ENCODE measurements around the gene UBA3. TPM values are rescaled to one million over a fixed set of nuclear protein-coding genes. Genes with fewer than 3 reads are reported as not detected.

The UBA3 gene
- total RNA-seq, 4 donors from 2014 or later = 39.1 to 78.8 (median 42.6) TPM

GRCh38 chr3:69079269-69080159, 651 bp downstream of the UBA3 start:
- no peak for DNase-seq (ENCODE audit: low spot score)
- TF ChIP-seq, protein P1, sequence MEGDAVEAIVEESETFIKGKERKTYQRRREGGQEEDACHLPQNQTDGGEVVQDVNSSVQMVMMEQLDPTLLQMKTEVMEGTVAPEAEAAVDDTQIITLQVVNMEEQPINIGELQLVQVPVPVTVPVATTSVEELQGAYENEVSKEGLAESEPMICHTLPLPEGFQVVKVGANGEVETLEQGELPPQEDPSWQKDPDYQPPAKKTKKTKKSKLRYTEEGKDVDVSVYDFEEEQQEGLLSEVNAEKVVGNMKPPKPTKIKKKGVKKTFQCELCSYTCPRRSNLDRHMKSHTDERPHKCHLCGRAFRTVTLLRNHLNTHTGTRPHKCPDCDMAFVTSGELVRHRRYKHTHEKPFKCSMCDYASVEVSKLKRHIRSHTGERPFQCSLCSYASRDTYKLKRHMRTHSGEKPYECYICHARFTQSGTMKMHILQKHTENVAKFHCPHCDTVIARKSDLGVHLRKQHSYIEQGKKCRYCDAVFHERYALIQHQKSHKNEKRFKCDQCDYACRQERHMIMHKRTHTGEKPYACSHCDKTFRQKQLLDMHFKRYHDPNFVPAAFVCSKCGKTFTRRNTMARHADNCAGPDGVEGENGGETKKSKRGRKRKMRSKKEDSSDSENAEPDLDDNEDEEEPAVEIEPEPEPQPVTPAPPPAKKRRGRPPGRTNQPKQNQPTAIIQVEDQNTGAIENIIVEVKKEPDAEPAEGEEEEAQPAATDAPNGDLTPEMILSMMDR (IDR thresholded peaks at IDR 0.05) = no peak
- peak; percentile 33 for ATAC-seq (ENCODE audit: low FRiP score)

DNA sequence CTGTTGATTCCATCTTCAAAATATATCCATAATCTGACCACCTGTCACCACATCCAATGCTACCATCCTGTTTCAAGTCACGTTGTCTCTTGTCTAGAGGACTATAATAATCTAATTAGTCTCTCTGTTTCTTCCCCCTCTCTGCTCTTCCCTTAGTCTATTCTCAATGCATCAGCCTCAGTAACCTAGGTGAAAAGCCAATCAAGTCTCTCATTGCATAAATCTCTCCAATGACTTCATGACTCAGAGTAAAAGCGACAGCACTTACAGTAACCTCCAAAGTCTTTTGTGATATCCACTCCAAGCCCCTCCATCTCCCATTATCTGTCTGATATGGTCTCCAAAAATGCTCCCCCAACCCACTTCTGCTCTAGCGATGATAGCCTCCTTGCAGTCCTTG, 7.2 kb downstream of the UBA3 start:
- TF ChIP-seq, protein P1 (IDR thresholded peaks at IDR 0.05) = no peak
- ATAC-seq (ENCODE audit: low FRiP score) = no peak

DNA sequence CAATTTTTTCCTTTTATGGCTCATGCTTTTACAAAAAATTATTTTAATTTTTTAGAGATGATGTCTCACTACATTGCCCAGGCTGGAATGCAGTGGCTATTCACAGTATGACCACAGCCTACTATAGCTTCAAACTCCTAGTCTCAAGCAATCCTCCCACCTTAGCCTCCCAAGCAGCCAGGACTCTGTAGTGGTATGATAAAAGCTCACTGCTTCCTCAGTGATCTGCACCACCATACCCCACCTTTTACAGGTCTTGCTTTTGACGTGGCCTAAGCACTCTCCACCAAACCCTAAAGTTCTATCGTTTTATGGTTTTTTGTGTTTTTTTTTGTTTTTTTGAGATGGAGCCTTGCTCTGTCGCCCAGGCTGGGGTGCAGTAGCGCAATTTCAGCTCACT, 14.0 kb downstream of the UBA3 start:
- TF ChIP-seq, protein P1 (IDR thresholded peaks at IDR 0.05) = no peak
- ATAC-seq (ENCODE audit: low FRiP score) = no peak
- DNase-seq (ENCODE audit: low spot score) = no peak

More for the DNA sequence above, 7.2 kb downstream of the UBA3 start:
- DNase-seq (ENCODE audit: low spot score) = no peak

- TF ChIP-seq, protein P1 (IDR thresholded peaks at IDR 0.05) = no peak
- ATAC-seq (ENCODE audit: low FRiP score) = no peak
- DNase-seq (ENCODE audit: low spot score) = no peak
Observed at GRCh38 chr3:69065318-69065964, 14.7 kb downstream of the UBA3 start.

GRCh38 chr3:69063636-69064035, 16.5 kb downstream of the UBA3 start:
- no peak for ATAC-seq (ENCODE audit: low FRiP score)
- TF ChIP-seq, protein P1 (IDR thresholded peaks at IDR 0.05) = no peak
- DNase-seq (ENCODE audit: low spot score) = no peak

DNA sequence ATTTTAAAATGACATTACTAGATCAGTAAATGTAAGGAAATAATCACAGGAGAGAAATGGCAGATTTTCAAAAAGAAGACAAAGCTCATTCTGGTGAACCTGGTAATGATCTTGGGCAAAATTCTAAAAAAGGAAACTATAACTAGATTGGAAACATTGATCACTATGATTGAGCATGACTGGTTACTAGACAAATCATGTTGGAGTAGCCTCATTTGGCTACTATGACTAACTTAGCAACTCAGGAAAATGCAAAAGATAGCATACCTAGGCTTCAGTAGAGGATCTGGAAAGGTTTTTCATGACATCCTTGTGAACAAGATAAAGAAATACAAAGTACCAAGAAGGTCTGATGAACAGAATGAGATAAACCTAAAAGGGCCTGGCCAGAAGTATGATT, 20.5 kb downstream of the UBA3 start:
- no peak for DNase-seq (ENCODE audit: low spot score)
- ATAC-seq (ENCODE audit: low FRiP score) = no peak
- TF ChIP-seq, protein P1 (IDR thresholded peaks at IDR 0.05) = no peak

- DNase-seq (ENCODE audit: low spot score) (no peak), ATAC-seq (ENCODE audit: low FRiP score) (no peak)
- TF ChIP-seq, protein P1 (IDR thresholded peaks at IDR 0.05) = no peak
Observed at GRCh38 chr3:69058947-69059224, 21.3 kb downstream of the UBA3 start.

Data from omental fat pad (tissue), 4 donors.